Breast epithelium (tissue), 3 donors: ENCODE data around the gene PIK3CB.

Experiments used
- CTCF ChIP-seq, 3 donors: fragments of 450-650 bp; IDR thresholded peaks; one replicate each; pipeline ENCODE4 v1.5.1; 2016 to 2017; ENCODE audit warnings: antibody characterized with exemption in 3 of 3, mild to moderate bottlenecking in 3 of 3, moderate library complexity in 3 of 3
- POLR2A ChIP-seq: fragments of 450-650 bp; IDR thresholded peaks from one replicate; pipeline ENCODE4 v1.6.1; 2016; ENCODE audit warnings: antibody characterized with exemption, mild to moderate bottlenecking, moderate library complexity
- POLR2AphosphoS5 ChIP-seq, 3 donors: sonication (generic); formaldehyde crosslinking; IDR thresholded peaks; one replicate each; pipeline ENCODE4 v1.6.1; 2017; ENCODE audit warnings: antibody characterized with exemption in 3 of 3

- no peak for TF ChIP-seq CTCF (IDR thresholded peaks at IDR 0.05)
- TF ChIP-seq POLR2A, result no peak
- TF ChIP-seq POLR2AphosphoS5 (IDR thresholded peaks at IDR 0.05), result no peak
Observed at GRCh38 chr3:138850151-138850550, 15.4 kb upstream of the PIK3CB start.
